Breast epithelium (tissue), 4 donors: Measurements from ENCODE around the gene ZNF407. TPM values are rescaled to one million over a fixed set of nuclear protein-coding genes. Genes with fewer than 3 reads are reported as not detected.

ENCODE experiments used
- DNase-seq, 2 donors: peaks; one replicate each; pipeline ENCODE4 v3.0.0-alpha.2; 2019; ENCODE audit warnings: low spot score in 2 of 2
- H3K27ac ChIP-seq, 2 donors: fragments of 200-600 bp; sonication (generic) in 1 of 2; one replicate each; pipeline ENCODE4 v1.5.1; 2016 to 2019; ENCODE audit warnings: mild to moderate bottlenecking in 1 of 2
- H3K27me3 ChIP-seq, 2 donors: fragments of 200-600 bp; sonication (generic) in 1 of 2; one replicate each; pipeline versions ENCODE4 v1.5.1 to v1.6.0; 2017 to 2019; ENCODE audit warnings: control low read depth in 1 of 2, mild to moderate bottlenecking in 1 of 2
- H3K36me3 ChIP-seq: fragments of 200-600 bp; one replicate; pipeline ENCODE4 v1.5.1; 2019
- H3K4me1 ChIP-seq, 2 donors: fragments of 200-600 bp; sonication (generic); one replicate each; pipeline ENCODE4 v1.5.1; 2016 to 2019; ENCODE audit warnings: control low read depth in 1 of 2
- H3K4me3 ChIP-seq, 3 donors: fragments of 200-600 bp; sonication (generic); 1 replicate in 2 of 3; 2 replicates in 1 of 3; pipeline ENCODE4 v1.5.1; 2016 to 2019; ENCODE audit warnings: mild to moderate bottlenecking in 3 of 3, moderate library complexity in 2 of 3
- H3K9me3 ChIP-seq, 2 donors: fragments of 200-600 bp; sonication (generic) in 1 of 2; one replicate each; pipeline ENCODE4 v1.5.1; 2016 to 2019; ENCODE audit warnings: control low read depth in 1 of 2
- CTCF ChIP-seq, 3 donors: fragments of 450-650 bp; IDR thresholded peaks; one replicate each; pipeline ENCODE4 v1.5.1; 2016 to 2017; ENCODE audit warnings: antibody characterized with exemption in 3 of 3, mild to moderate bottlenecking in 3 of 3, moderate library complexity in 3 of 3
- POLR2A ChIP-seq: fragments of 450-650 bp; IDR thresholded peaks from one replicate; pipeline ENCODE4 v1.6.1; 2016; ENCODE audit warnings: antibody characterized with exemption, mild to moderate bottlenecking, moderate library complexity
- POLR2AphosphoS5 ChIP-seq, 3 donors: sonication (generic); formaldehyde crosslinking; IDR thresholded peaks; one replicate each; pipeline ENCODE4 v1.6.1; 2017; ENCODE audit warnings: antibody characterized with exemption in 3 of 3
- intact Hi-C: fragments of 100-400 bp; cut with DNase I; formaldehyde crosslinking; loops from one replicate; pipeline ENCODE4 v1.15.1; 2023; ENCODE audit warnings: low total_unique reads
- total RNA-seq, 3 donors: library from RNA; depleted of rRNA; stranded (reverse); fragments of >200 nt; gene quantifications; one replicate each; pipeline ENCODE4 v1.1.0, GENCODE V29; 2016

The ZNF407 gene
- total RNA-seq, 3 donors from 2014 or later = 14.9 to 30.1 (median 22.3) TPM

GRCh38 chr18:74714120-74714519 lies 116.5 kb downstream of the ZNF407 start:
- H3K36me3 ChIP-seq = no peaks in the 10 kb centered on the region
- H3K4me1 ChIP-seq = no peaks in the 10 kb centered on the region
- TF ChIP-seq CTCF (IDR thresholded peaks at IDR 0.05) (no peak), POLR2A (no peak), POLR2AphosphoS5 (IDR thresholded peaks at IDR 0.05) (no peak)
- no peaks in the 10 kb centered on the region for H3K9me3 ChIP-seq
- no peaks in the 10 kb centered on the region for H3K27me3 ChIP-seq
- H3K4me3 ChIP-seq = no peak overlapping the region
- intact Hi-C loops = no loop called here
- H3K27ac ChIP-seq = no peak overlapping the region
- DNase-seq = no peak

GRCh38 chr18:74714791-74715190 lies 117.1 kb downstream of the ZNF407 start:
- Histone ChIP-seq H3K27me3 (no peaks in the 10 kb centered on the region), H3K4me3 (no peak overlapping the region), H3K9me3 (no peaks in the 10 kb centered on the region), H3K36me3 (no peaks in the 10 kb centered on the region), H3K27ac (no peak overlapping the region), H3K4me1 (no peaks in the 10 kb centered on the region)
- DNase-seq = no peak
- intact Hi-C loops = no loop called here
- TF ChIP-seq CTCF (IDR thresholded peaks at IDR 0.05) (no peak), POLR2A (no peak), POLR2AphosphoS5 (IDR thresholded peaks at IDR 0.05) (no peak)

GRCh38 chr18:74715306-74715705 lies 117.6 kb downstream of the ZNF407 start:
- Histone ChIP-seq H3K27me3 (no peaks in the 10 kb centered on the region), H3K36me3 (no peaks in the 10 kb centered on the region), H3K4me3 (no peak overlapping the region), H3K27ac (no peak overlapping the region), H3K4me1 (no peaks in the 10 kb centered on the region), H3K9me3 (no peaks in the 10 kb centered on the region)
- no peak for DNase-seq
- no peak for TF ChIP-seq POLR2A
- no peak for TF ChIP-seq CTCF (IDR thresholded peaks at IDR 0.05)
- no peak for TF ChIP-seq POLR2AphosphoS5 (IDR thresholded peaks at IDR 0.05)
- intact Hi-C loops = no loop called here

- Histone ChIP-seq H3K4me1 (no peaks in the 10 kb centered on the region), H3K36me3 (no peaks in the 10 kb centered on the region), H3K9me3 (no peaks in the 10 kb centered on the region), H3K27me3 (no peaks in the 10 kb centered on the region), H3K27ac (no peak overlapping the region), H3K4me3 (no peak overlapping the region)
- no peak for DNase-seq
- intact Hi-C loops = no loop called here
- TF ChIP-seq POLR2AphosphoS5 (IDR thresholded peaks at IDR 0.05) (no peak), POLR2A (no peak), CTCF (IDR thresholded peaks at IDR 0.05) (no peak)
Observed at GRCh38 chr18:74715865-74716712, 118.4 kb downstream of the ZNF407 start.

- Histone ChIP-seq H3K4me1 (no peaks in the 10 kb centered on the region), H3K4me3 (no peak overlapping the region), H3K27me3 (no peaks in the 10 kb centered on the region), H3K27ac (no peak overlapping the region), H3K36me3 (no peaks in the 10 kb centered on the region), H3K9me3 (no peaks in the 10 kb centered on the region)
- intact Hi-C loops = no loop called here
- no peak for TF ChIP-seq CTCF (IDR thresholded peaks at IDR 0.05)
- no peak for TF ChIP-seq POLR2AphosphoS5 (IDR thresholded peaks at IDR 0.05)
- TF ChIP-seq POLR2A = no peak
- DNase-seq = no peak
Observed at GRCh38 chr18:74718312-74718711, 120.6 kb downstream of the ZNF407 start.
